ENCODE results near the gene PTGR1.
A peak's percentile ranks its signal among the peaks of the same experiment; 100 is the strongest.
"Not testable (repeated sequence)": the region's sequence is repeated elsewhere in the genome, so short reads cannot be mapped to it uniquely, and the experiment has no call there.

Gene PTGR1

GRCh38 chr9:111621895-111622480 lies 22.5 kb upstream of the PTGR1 start:
- Histone ChIP-seq H3K4me3 (ENCODE audit: low read depth, low read length) (no peak overlapping the region), H3K27ac (no peak overlapping the region), H3K9ac (no peak overlapping the region), H3K79me2 (no peaks in the 10 kb centered on the region), H3K4me2 (ENCODE audit: low read length) (no peak overlapping the region), H3K9me3 (ENCODE audit: control insufficient read depth, low read length) (no peaks in the 10 kb centered on the region), H3K4me1 (no peaks in the 10 kb centered on the region), H3K36me3 (ENCODE audit: control insufficient read depth, insufficient read depth, low read length) (no peaks in the 10 kb centered on the region), H3K27me3 (ENCODE audit: control insufficient read depth, insufficient read depth, low read length) (no peaks in the 10 kb centered on the region), H2AFZ (no peak overlapping the region)
- peak; percentile 67 for TF ChIP-seq CTCF (IDR thresholded peaks at IDR 0.05)

GRCh38 chr9:111617349-111617748 lies 17.9 kb upstream of the PTGR1 start:
- not testable (repeated sequence) for H3K9ac ChIP-seq; H3K79me2 ChIP-seq; H2AFZ ChIP-seq; H3K9me3 ChIP-seq (ENCODE audit: control insufficient read depth, low read length); H3K27ac ChIP-seq; H3K27me3 ChIP-seq (ENCODE audit: control insufficient read depth, insufficient read depth, low read length); H3K4me3 ChIP-seq (ENCODE audit: low read depth, low read length); H3K36me3 ChIP-seq (ENCODE audit: control insufficient read depth, insufficient read depth, low read length); H3K4me1 ChIP-seq; H3K4me2 ChIP-seq (ENCODE audit: low read length)

GRCh38 chr9:111615928-111616327 lies 16.5 kb upstream of the PTGR1 start:
- Histone ChIP-seq H2AFZ (no peak overlapping the region), H3K4me2 (ENCODE audit: low read length) (no peak overlapping the region), H3K27me3 (ENCODE audit: control insufficient read depth, insufficient read depth, low read length) (no peaks in the 10 kb centered on the region), H3K4me1 (peaks cover 3% of the 10 kb centered on the region), H3K79me2 (no peaks in the 10 kb centered on the region), H3K4me3 (ENCODE audit: low read depth, low read length) (no peak overlapping the region), H3K9me3 (ENCODE audit: control insufficient read depth, low read length) (no peaks in the 10 kb centered on the region), H3K27ac (no peak overlapping the region), H3K9ac (no peak overlapping the region), H3K36me3 (ENCODE audit: control insufficient read depth, insufficient read depth, low read length) (no peaks in the 10 kb centered on the region)
- TF ChIP-seq CTCF (IDR thresholded peaks at IDR 0.05): no peak

GRCh38 chr9:111613436-111614040 lies 14.1 kb upstream of the PTGR1 start:
- Histone ChIP-seq H3K9me3 (ENCODE audit: control insufficient read depth, low read length) (no peaks in the 10 kb centered on the region), H3K9ac (no peak overlapping the region), H3K36me3 (ENCODE audit: control insufficient read depth, insufficient read depth, low read length) (no peaks in the 10 kb centered on the region), H3K79me2 (no peaks in the 10 kb centered on the region), H3K27ac (no peak overlapping the region), H3K4me1 (peaks cover 3% of the 10 kb centered on the region), H3K27me3 (ENCODE audit: control insufficient read depth, insufficient read depth, low read length) (no peaks in the 10 kb centered on the region), H3K4me3 (ENCODE audit: low read depth, low read length) (no peak overlapping the region), H3K4me2 (ENCODE audit: low read length) (no peak overlapping the region), H2AFZ (no peak overlapping the region)
- TF ChIP-seq CTCF (IDR thresholded peaks at IDR 0.05): no peak

- Histone ChIP-seq H3K79me2 (no peaks in the 10 kb centered on the region), H3K36me3 (ENCODE audit: control insufficient read depth, insufficient read depth, low read length) (no peaks in the 10 kb centered on the region), H3K9ac (no peak overlapping the region), H3K4me2 (ENCODE audit: low read length) (no peak overlapping the region), H3K4me3 (ENCODE audit: low read depth, low read length) (no peak overlapping the region), H3K4me1 (peaks cover 3% of the 10 kb centered on the region), H3K27me3 (ENCODE audit: control insufficient read depth, insufficient read depth, low read length) (no peaks in the 10 kb centered on the region), H2AFZ (no peak overlapping the region), H3K27ac (no peak overlapping the region), H3K9me3 (ENCODE audit: control insufficient read depth, low read length) (no peaks in the 10 kb centered on the region)
- no peak for TF ChIP-seq CTCF (IDR thresholded peaks at IDR 0.05)
These were observed 11.4 kb upstream of the PTGR1 start for GRCh38 chr9:111610845-111611244.

Data from parathyroid adenoma (tissue), 2 donors.